ENCODE data around the gene TXNDC15. TPM values are rescaled to one million over a fixed set of nuclear protein-coding genes. Genes with fewer than 3 reads are reported as not detected.

The TXNDC15 gene
- total and polyA plus RNA-seq, 4 donors = 29.3 to 53.1 (median 44.2) TPM

GRCh38 chr5:134913254-134913653 is 39.1 kb downstream of the TXNDC15 start:
- Histone ChIP-seq H3K27me3 (ENCODE audit: control insufficient read depth in 4 of 4, insufficient read depth in 4 of 4, low read length in 3 of 4) (no peaks in the 10 kb centered on the region), H3K9me3 (ENCODE audit: control insufficient read depth in 4 of 4, low read length in 3 of 4) (no peaks in the 10 kb centered on the region), H3K4me1 (ENCODE audit: control insufficient read depth in 4 of 4, insufficient read depth in 4 of 4, low read length in 3 of 4) (peaks cover 0 to 16% (median 7%) of the 10 kb centered on the region in 4 donors), H3K27ac (ENCODE audit: low read depth in 1 of 2, low read length in 2 of 2) (no peak overlapping the region), H3K4me3 (ENCODE audit: low read depth in 1 of 3, low read length in 3 of 3) (no peak overlapping the region), H3K36me3 (ENCODE audit: control insufficient read depth in 4 of 4, insufficient read depth in 3 of 4, low read depth in 1 of 4, low read length in 3 of 4) (peaks cover 0 to 17% (median 7%) of the 10 kb centered on the region in 4 donors), H3K9ac (ENCODE audit: low read depth in 1 of 2, low read length in 2 of 2) (no peak overlapping the region)
- 95% methylated on average over 3 of the region's 3 CpGs for WGBS
- DNase-seq (ENCODE audit: low spot score) = no peak
- no peak for TF ChIP-seq EGR1 (IDR thresholded peaks at IDR 0.05; ENCODE audit: low read depth in 2 of 2)
- no peak for TF ChIP-seq TAF1 (conservative IDR thresholded peaks at IDR 0.05)
- TF ChIP-seq ZBTB33 (IDR thresholded peaks at IDR 0.05) = no peak
- no peak for TF ChIP-seq HNF4G (IDR thresholded peaks at IDR 0.05)
- TF ChIP-seq JUND (IDR thresholded peaks at IDR 0.05) = no peak
- TF ChIP-seq NR2F2 (IDR thresholded peaks at IDR 0.05) = no peak
- TF ChIP-seq YY1 (IDR thresholded peaks at IDR 0.05) = no peak
- TF ChIP-seq FOXA1 (IDR thresholded peaks at IDR 0.05) = no peak
- no peak for TF ChIP-seq HNF4A (conservative IDR thresholded peaks at IDR 0.05)
- no peak for TF ChIP-seq CTCF (IDR thresholded peaks at IDR 0.05; ENCODE audit: low read depth, low read length, missing input control)
- no peak for TF ChIP-seq REST (IDR thresholded peaks at IDR 0.05)

GRCh38 chr5:134913795-134914194 is 39.6 kb downstream of the TXNDC15 start:
- Histone ChIP-seq H3K27me3 (ENCODE audit: control insufficient read depth in 4 of 4, insufficient read depth in 4 of 4, low read length in 3 of 4) (no peaks in the 10 kb centered on the region), H3K36me3 (ENCODE audit: control insufficient read depth in 4 of 4, insufficient read depth in 3 of 4, low read depth in 1 of 4, low read length in 3 of 4) (peaks cover 0 to 17% (median 8%) of the 10 kb centered on the region in 4 donors), H3K9me3 (ENCODE audit: control insufficient read depth in 4 of 4, low read length in 3 of 4) (no peaks in the 10 kb centered on the region), H3K9ac (ENCODE audit: low read depth in 1 of 2, low read length in 2 of 2) (no peak overlapping the region), H3K4me3 (ENCODE audit: low read depth in 1 of 3, low read length in 3 of 3) (no peak overlapping the region), H3K27ac (ENCODE audit: low read depth in 1 of 2, low read length in 2 of 2) (no peak overlapping the region), H3K4me1 (ENCODE audit: control insufficient read depth in 4 of 4, insufficient read depth in 4 of 4, low read length in 3 of 4) (peaks cover 0 to 16% (median 7%) of the 10 kb centered on the region in 4 donors)
- DNase-seq (ENCODE audit: low spot score) = no peak
- WGBS = 100% methylated on average over 1 of the region's 1 CpG
- TF ChIP-seq SP1 (IDR thresholded peaks at IDR 0.05) (no peak), GABPA (IDR thresholded peaks at IDR 0.05 in 1 of 2, conservative IDR thresholded peaks at IDR 0.05 in 1 of 2) (no peak), CTCF (IDR thresholded peaks at IDR 0.05; ENCODE audit: low read depth, low read length, missing input control) (no peak), FOXA1 (IDR thresholded peaks at IDR 0.05) (no peak), RAD21 (IDR thresholded peaks at IDR 0.05) (no peak)

All from liver (tissue), 9 donors.